Right lobe of liver (tissue), 6 donors: ENCODE results near the gene PDZK1IP1. TPM values are rescaled to one million over a fixed set of nuclear protein-coding genes. Genes with fewer than 3 reads are reported as not detected.

Experiments used
- ATAC-seq, 4 donors: fragments of 200-7000 bp; cut with Tn5 transposase; one replicate each; pipeline ENCODE4 v1.9.1; 2020; ENCODE audit warnings: mild to moderate bottlenecking in 4 of 4, moderate library complexity in 4 of 4
- DNase-seq, 3 donors: peaks; one replicate each; pipeline ENCODE4 v3.0.0-alpha.2; 2020
- H3K27ac ChIP-seq, 3 donors: fragments of 200-600 bp; one replicate each; pipeline ENCODE4 v1.8.0; 2022
- H3K27me3 ChIP-seq, 2 donors: fragments of 200-600 bp; one replicate each; pipeline ENCODE4 v1.8.0; 2022
- H3K36me3 ChIP-seq, 4 donors: fragments of 200-600 bp; sonication (generic) in 1 of 4; one replicate each; pipeline versions ENCODE4 v1.5.1 to v1.8.0; 2017 to 2022; ENCODE audit warnings: control low read depth in 1 of 4
- H3K4me1 ChIP-seq, 4 donors: fragments of 200-600 bp; sonication (generic) in 1 of 4; one replicate each; pipeline versions ENCODE4 v1.5.1 to v1.8.0; 2017 to 2022; ENCODE audit warnings: control low read depth in 1 of 4
- H3K4me3 ChIP-seq, 3 donors: fragments of 200-600 bp; one replicate each; pipeline ENCODE4 v1.8.0; 2022
- H3K9me3 ChIP-seq, 4 donors: fragments of 200-600 bp; sonication (generic) in 1 of 4; one replicate each; pipeline versions ENCODE4 v1.5.1 to v1.8.0; 2017 to 2022; ENCODE audit warnings: control low read depth in 1 of 4
- POLR2A ChIP-seq: fragments of 450-650 bp; IDR thresholded peaks from one replicate; pipeline ENCODE4 v1.6.1; 2017; ENCODE audit warnings: antibody characterized with exemption, mild to moderate bottlenecking
- whole genome bisulfite sequencing: methylation state at CpG from one replicate; pipeline ENCODE4 v1.1.6; 2018; ENCODE audit warnings: low coverage, low lambda C conversion rate; ENCODE audit not compliant: insufficient coverage; ENCODE audit errors: missing lambda C conversion rate; 5-methylcytosine and 5-hydroxymethylcytosine counted together
- intact Hi-C, 2 donors: fragments of 100-400 bp; cut with DNase I; formaldehyde crosslinking; loops; one replicate each; pipeline versions ENCODE4 v1.11.2 to v1.14.1; 2022
- total RNA-seq, 6 experiments: library from RNA; depleted of rRNA in 2 of 6; stranded (reverse); fragments of >200 nt in 2 of 6; fragmentation: NEBNext Ultra II Directional in 3 of 6; extraction: Animal tissue kit (Norgen Biotek cat#: 25700) in 3 of 6; gene quantifications; one replicate each; pipeline versions ENCODE4 v1.1.0 to v1.2.4, GENCODE V29; 2016 to 2023
- TF ChIP-seq, protein P1 (sequence below), 4 donors: fragments of 200-600 bp in 3 of 4; fragments of 450-650 bp in 1 of 4; IDR thresholded peaks; one replicate each; pipeline versions ENCODE4 v1.5.1 to v1.8.0; 2016 to 2022; ENCODE audit warnings: antibody characterized with exemption in 4 of 4, mild to moderate bottlenecking in 2 of 4
- donor health status: DM: no; HTN: yes; CAD: no.
- donor health status: DM: no; HTN: no; CAD: no.
- donor health status: DM: no; HTN: no; CAD: no.
- donor health status: DM: no; HTN: yes; CAD: no.
- donor health status: DM: no; HTN: yes; CAD: no.

The PDZK1IP1 gene
- total RNA-seq, 6 experiments from 2014 or later = 0.24 to 44.3 (median 5.4) TPM

DNA sequence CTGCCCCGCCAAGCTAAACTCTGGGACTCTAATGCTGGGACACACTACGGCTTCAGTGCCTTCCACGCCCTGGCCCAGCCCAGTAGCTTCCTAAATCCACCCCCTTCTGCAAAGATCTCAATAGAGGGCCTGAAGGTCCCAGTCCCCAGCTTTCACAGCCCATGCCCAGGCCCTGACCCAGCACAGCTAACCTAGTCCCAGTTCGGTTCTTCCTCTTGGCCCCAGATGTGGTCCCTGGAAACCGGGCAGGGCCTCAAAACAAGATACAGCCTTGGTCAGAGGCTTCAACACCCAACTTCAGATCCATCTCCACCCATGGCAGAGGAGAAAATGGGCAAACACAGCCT, 646 bp upstream of the PDZK1IP1 start:
- no peak for ATAC-seq
- no peak overlapping the region for H3K4me3 ChIP-seq
- no peaks in the 10 kb centered on the region for H3K9me3 ChIP-seq
- no peak for DNase-seq
- intact Hi-C loops = no loop called here
- H3K27me3 ChIP-seq = no peaks in the 10 kb centered on the region
- TF ChIP-seq, protein P1, sequence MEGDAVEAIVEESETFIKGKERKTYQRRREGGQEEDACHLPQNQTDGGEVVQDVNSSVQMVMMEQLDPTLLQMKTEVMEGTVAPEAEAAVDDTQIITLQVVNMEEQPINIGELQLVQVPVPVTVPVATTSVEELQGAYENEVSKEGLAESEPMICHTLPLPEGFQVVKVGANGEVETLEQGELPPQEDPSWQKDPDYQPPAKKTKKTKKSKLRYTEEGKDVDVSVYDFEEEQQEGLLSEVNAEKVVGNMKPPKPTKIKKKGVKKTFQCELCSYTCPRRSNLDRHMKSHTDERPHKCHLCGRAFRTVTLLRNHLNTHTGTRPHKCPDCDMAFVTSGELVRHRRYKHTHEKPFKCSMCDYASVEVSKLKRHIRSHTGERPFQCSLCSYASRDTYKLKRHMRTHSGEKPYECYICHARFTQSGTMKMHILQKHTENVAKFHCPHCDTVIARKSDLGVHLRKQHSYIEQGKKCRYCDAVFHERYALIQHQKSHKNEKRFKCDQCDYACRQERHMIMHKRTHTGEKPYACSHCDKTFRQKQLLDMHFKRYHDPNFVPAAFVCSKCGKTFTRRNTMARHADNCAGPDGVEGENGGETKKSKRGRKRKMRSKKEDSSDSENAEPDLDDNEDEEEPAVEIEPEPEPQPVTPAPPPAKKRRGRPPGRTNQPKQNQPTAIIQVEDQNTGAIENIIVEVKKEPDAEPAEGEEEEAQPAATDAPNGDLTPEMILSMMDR (IDR thresholded peaks at IDR 0.05) = no peak
- no peak for TF ChIP-seq POLR2A
- no peak overlapping the region for H3K27ac ChIP-seq
- H3K4me1 ChIP-seq = peaks cover 0 to 21% (median 0%) of the 10 kb centered on the region in 4 donors
- 52% methylated on average over 5 of the region's 5 CpGs for WGBS
- H3K36me3 ChIP-seq = no peaks in the 10 kb centered on the region

- DNase-seq (peak in 1 of 3 donors; percentile 25), ATAC-seq (no peak)
- Histone ChIP-seq H3K4me3 (no peak overlapping the region), H3K27me3 (no peaks in the 10 kb centered on the region), H3K9me3 (no peaks in the 10 kb centered on the region), H3K4me1 (peaks cover 0 to 21% (median 0%) of the 10 kb centered on the region in 4 donors), H3K36me3 (no peaks in the 10 kb centered on the region), H3K27ac (no peak overlapping the region)
- TF ChIP-seq POLR2A = no peak
- TF ChIP-seq, protein P1 (IDR thresholded peaks at IDR 0.05) = no peak
- intact Hi-C loops = loop anchor here in 1 of 2 donors (10.0 kb wide), 1 partner anchor 226 kb away; the partner anchor contains the start of gene FOXE3
- 66% methylated on average over 5 of the region's 7 CpGs for WGBS
Observed at GRCh38 chr1:47188791-47189785, 748 bp downstream of the PDZK1IP1 start.

DNA sequence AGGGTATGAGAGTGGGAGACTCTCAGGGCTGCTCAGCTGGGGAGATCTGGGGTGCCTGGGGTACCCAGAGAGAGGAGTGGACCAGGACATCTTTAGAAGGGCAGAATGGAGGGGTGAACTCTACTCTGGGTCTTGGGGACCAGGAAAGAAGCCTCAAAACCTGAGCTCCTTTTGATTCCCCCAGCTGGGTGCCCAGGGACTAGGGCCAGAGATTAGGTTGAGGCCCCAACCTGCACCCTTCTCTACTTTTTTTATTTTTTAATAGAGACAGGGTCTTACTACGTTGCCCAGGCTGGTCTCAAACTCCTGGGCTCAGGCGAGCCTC, 1.9 kb downstream of the PDZK1IP1 start:
- no peak for DNase-seq
- Histone ChIP-seq H3K4me1 (peaks cover 0 to 21% (median 0%) of the 10 kb centered on the region in 4 donors), H3K36me3 (no peaks in the 10 kb centered on the region), H3K4me3 (no peak overlapping the region), H3K27me3 (no peaks in the 10 kb centered on the region), H3K27ac (no peak overlapping the region), H3K9me3 (no peaks in the 10 kb centered on the region)
- 43% methylated on average over 1 of the region's 2 CpGs for WGBS
- intact Hi-C loops = loop anchor here in 1 of 2 donors (10.0 kb wide), 1 partner anchor 227 kb away; the partner anchor contains the start of gene FOXE3
- TF ChIP-seq, protein P1 (IDR thresholded peaks at IDR 0.05) = no peak
- TF ChIP-seq POLR2A = no peak
- no peak for ATAC-seq

- no peaks in the 10 kb centered on the region for H3K9me3 ChIP-seq
- 84% methylated on average over 5 of the region's 12 CpGs for WGBS
- DNase-seq (peak in 1 of 3 donors; percentile 30), ATAC-seq (no peak)
- intact Hi-C loops = loop anchor here in 1 of 2 donors (10.0 kb wide), 1 partner anchor 227 kb away; the partner anchor contains the start of gene FOXE3
- peaks cover 0 to 18% (median 0%) of the 10 kb centered on the region in 4 donors for H3K4me1 ChIP-seq
- H3K27me3 ChIP-seq = no peaks in the 10 kb centered on the region
- TF ChIP-seq POLR2A = no peak
- TF ChIP-seq, protein P1 (IDR thresholded peaks at IDR 0.05) = no peak
- H3K27ac ChIP-seq = no peak overlapping the region
- H3K36me3 ChIP-seq = no peaks in the 10 kb centered on the region
- no peak overlapping the region for H3K4me3 ChIP-seq
Observed at GRCh38 chr1:47187231-47187925, 2.5 kb downstream of the PDZK1IP1 start.
